AG04450 (cell line): ENCODE data around the gene RAB7B. TPM values are rescaled to one million over a fixed set of nuclear protein-coding genes. Genes with fewer than 3 reads are reported as not detected.
A peak's percentile ranks its signal among the peaks of the same experiment; 100 is the strongest.

Experiments used
- CTCF ChIA-PET: fragments of 300-600, 350-600 bp; formaldehyde crosslinking; extraction: SDS; loops from one replicate; lab custom pipeline; 2022; ENCODE audit warnings: antibody characterized with exemption, inconsistent platforms; lab: Charles Lee
- POLR2A ChIA-PET: fragments of 350-600 bp; formaldehyde crosslinking; extraction: SDS; loops from one replicate; lab custom pipeline; 2021; ENCODE audit warnings: antibody characterized with exemption, inconsistent platforms; lab: Yijun Ruan, JAX
- DNase-seq: peaks from one replicate; pipeline ENCODE4 v3.0.0-alpha.2; 2011; ENCODE audit warnings: low read depth, low spot score
- H3K27ac ChIP-seq: one replicate; pipeline ENCODE4 v1.5.1; 2012; ENCODE audit warnings: low read depth, low read length, control low read depth
- H3K27me3 ChIP-seq: one replicate; pipeline ENCODE4 v1.6.0; 2012; ENCODE audit warnings: low read length; ENCODE audit not compliant: control insufficient read depth, insufficient read depth
- H3K4me3 ChIP-seq: 2 replicates; pipeline ENCODE4 v1.5.1; 2011; ENCODE audit warnings: mild to moderate bottlenecking, low read depth, low read length, control low read depth
- H3K9me3 ChIP-seq: 2 replicates; pipeline ENCODE4 v1.5.1; 2012; ENCODE audit warnings: low read length; ENCODE audit not compliant: control insufficient read depth, insufficient read depth
- polyA plus RNA-seq: library from polyadenylated mRNA; depleted of rRNA; stranded (reverse); fragments of >200 nt; gene quantifications from 2 replicates; pipeline ENCODE4 v1.2.3, GENCODE V29; 2011
- TF ChIP-seq, protein P1 (sequence below): IDR thresholded peaks from 2 replicates; pipeline ENCODE4 v1.5.1; 2011; ENCODE audit warnings: low read depth, low read length, control low read depth, inconsistent platforms

RAB7B gene
- polyA plus RNA-seq, 1 experiment = 17.5 TPM

DNA sequence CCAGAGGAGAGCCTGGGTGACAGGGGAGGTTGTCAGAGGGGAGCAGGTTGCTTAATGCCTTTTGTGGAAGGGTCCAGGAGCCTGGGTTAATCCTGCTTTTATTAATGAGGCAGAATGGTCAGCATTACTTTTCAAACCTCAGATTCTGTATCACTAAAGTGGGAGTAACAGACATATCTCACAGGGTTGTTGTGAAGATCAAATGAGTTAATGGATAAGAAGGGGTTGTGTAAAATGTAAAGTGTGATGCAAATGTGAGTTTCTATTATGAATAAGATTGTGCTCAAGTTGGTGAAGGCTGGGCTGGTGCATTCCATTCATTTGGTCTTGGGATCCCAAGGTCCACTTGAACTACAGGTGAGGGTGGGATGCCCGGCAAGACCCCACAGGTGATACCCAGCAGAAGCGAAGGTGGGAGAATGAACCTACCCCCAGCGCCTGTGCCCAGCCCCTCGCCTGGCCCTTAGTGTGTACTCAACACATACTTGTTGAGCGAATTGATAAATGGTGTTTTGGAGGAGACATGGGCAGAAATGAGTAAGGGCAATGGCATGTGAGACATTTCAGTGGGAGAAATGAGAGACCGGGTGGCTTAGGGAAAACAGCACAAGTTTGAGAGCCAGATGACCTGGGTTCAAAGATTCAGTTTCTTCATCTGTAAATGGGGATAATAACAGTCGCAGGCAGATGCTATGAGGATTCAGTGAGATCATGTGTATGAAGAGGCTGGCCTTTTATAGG is 66.2 kb downstream of the RAB7B start:
- Histone ChIP-seq H3K4me3 (no peak overlapping the region), H3K9me3 (no peaks in the 10 kb centered on the region), H3K27ac (no peak overlapping the region), H3K27me3 (peaks cover 10% of the 10 kb centered on the region)
- no peak for DNase-seq
- POLR2A ChIA-PET = no interaction called here
- TF ChIP-seq, protein P1, sequence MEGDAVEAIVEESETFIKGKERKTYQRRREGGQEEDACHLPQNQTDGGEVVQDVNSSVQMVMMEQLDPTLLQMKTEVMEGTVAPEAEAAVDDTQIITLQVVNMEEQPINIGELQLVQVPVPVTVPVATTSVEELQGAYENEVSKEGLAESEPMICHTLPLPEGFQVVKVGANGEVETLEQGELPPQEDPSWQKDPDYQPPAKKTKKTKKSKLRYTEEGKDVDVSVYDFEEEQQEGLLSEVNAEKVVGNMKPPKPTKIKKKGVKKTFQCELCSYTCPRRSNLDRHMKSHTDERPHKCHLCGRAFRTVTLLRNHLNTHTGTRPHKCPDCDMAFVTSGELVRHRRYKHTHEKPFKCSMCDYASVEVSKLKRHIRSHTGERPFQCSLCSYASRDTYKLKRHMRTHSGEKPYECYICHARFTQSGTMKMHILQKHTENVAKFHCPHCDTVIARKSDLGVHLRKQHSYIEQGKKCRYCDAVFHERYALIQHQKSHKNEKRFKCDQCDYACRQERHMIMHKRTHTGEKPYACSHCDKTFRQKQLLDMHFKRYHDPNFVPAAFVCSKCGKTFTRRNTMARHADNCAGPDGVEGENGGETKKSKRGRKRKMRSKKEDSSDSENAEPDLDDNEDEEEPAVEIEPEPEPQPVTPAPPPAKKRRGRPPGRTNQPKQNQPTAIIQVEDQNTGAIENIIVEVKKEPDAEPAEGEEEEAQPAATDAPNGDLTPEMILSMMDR = no peak
- CTCF ChIA-PET = no interaction called here

DNA sequence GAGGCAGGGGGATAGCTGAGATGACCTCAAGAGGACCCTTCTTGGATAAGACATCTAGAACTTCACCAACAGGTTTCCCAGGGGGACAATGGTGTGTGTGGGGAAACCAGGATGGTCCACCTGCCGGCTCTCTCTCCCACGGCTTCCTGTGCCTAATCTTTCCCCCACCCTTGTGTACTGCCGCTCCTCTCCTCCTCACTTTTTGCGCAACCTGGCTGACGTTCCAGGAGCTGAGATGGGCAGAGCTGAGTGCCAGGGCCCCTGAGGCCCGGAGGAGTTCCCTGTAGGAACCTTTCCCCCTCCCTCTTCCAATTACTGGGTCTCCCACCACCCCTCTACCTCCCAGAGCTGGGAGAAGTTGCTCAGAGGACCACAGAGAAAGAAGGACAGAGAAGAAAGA is 66.9 kb downstream of the RAB7B start:
- H3K4me3 ChIP-seq = no peak overlapping the region
- CTCF ChIA-PET = interaction anchor here (0.5 to 1.3 kb wide), 2 partner anchors 20 to 41 kb away, joined by 3 to 11 read pairs; no protein-coding TSS in a partner anchor
- H3K27me3 ChIP-seq = peaks cover 10% of the 10 kb centered on the region
- no peaks in the 10 kb centered on the region; the same call in 1 of the 2 replicates for H3K9me3 ChIP-seq
- H3K27ac ChIP-seq = no peak overlapping the region
- POLR2A ChIA-PET = no interaction called here
- DNase-seq = no peak
- TF ChIP-seq, protein P1 = no peak

DNA sequence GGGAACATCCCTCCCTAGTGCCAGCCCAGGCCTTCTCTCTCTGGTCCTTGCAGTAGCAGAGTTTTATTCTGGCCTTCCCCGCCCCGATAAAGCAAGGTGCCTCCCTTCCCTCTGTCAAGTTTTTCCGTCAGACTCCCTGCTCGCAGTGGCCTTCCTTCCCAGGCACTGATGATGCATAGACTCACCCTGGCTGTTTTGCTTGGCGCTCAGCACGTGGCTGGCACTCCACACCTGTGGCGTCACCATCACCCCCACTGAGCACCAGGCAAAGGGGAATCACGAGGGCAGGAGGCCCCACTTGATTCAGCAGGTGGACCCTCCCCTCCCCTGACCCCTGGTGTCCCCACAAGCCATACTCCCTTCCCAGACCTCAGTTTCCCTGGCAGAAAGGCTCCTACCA is 67.3 kb downstream of the RAB7B start:
- H3K27ac ChIP-seq = no peak overlapping the region
- no peak for DNase-seq
- no peak overlapping the region for H3K4me3 ChIP-seq
- CTCF ChIA-PET = interaction anchor here (0.5 to 1.3 kb wide), 2 partner anchors 19 to 41 kb away, joined by 3 to 11 read pairs; no protein-coding TSS in a partner anchor
- no peaks in the 10 kb centered on the region; the same call in 1 of the 2 replicates for H3K9me3 ChIP-seq
- POLR2A ChIA-PET = no interaction called here
- TF ChIP-seq, protein P1 = no peak
- peaks cover 7% of the 10 kb centered on the region for H3K27me3 ChIP-seq

DNA sequence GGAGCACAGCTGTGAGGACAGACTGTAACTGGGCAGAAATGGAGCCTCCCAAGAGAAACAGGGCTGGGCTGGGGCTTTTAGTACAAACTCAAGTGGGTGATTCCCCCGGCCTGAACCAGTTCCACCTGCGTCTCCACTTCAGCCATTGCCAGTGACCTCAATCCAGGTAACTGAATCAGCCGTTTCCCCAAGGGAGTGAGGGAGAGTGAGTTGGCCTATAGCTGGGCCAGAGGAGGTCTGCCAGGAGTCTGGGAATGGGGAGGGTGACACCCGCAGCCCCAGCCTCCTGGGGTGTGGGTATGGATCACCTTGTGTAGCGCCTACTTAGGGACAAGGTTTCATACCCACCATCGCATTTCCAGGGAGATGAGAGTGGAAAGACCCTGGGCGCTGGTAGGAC is 68.4 kb downstream of the RAB7B start:
- Histone ChIP-seq H3K27ac (peak overlapping the region; percentile 11), H3K4me3 (no peak overlapping the region), H3K9me3 (no peaks in the 10 kb centered on the region; the same call in 1 of the 2 replicates), H3K27me3 (peaks cover 4% of the 10 kb centered on the region)
- POLR2A ChIA-PET = no interaction called here
- TF ChIP-seq, protein P1 = no peak
- CTCF ChIA-PET = interaction anchor here (21.7 kb wide), 1 partner anchor 47 kb away, joined by 567 read pairs; no protein-coding TSS in a partner anchor
- DNase-seq = no peak
